HG03045 (cell line): ENCODE data around the gene ZNF638.
"Not testable (repeated sequence)": the region's sequence is repeated elsewhere in the genome, so short reads cannot be mapped to it uniquely, and the experiment has no call there.

ENCODE experiments used
- ATAC-seq: cut with Tn5 transposase; IDR thresholded peaks from one replicate; pipeline ENCODE4 v1.9.1; 2021; ENCODE audit warnings: mild to moderate bottlenecking, moderate library complexity; ENCODE audit not compliant: unreplicated experiment

The ZNF638 gene

GRCh38 chr2:71395471-71395870 is 63.9 kb downstream of the ZNF638 start:
- no peak for ATAC-seq

DNA sequence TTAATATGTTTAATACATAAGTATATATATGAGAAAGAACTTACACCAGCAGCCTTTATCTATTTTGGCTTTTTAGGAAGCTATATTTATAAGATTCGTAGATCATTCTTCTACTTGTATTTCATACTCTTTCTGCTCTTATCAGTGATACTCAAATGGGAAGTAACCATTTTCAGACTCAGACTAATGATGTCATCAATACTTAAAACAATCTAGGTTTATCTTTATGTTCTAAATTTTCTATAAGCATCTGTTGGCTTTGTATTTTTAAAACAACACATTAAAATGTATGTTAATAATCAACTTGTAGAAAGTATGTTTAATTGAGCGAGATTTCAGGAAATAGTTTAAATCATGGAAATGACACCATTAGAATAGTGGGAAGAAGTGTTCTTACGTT is 70.8 kb downstream of the ZNF638 start:
- ATAC-seq: no peak

GRCh38 chr2:71409611-71410010 is 78.0 kb downstream of the ZNF638 start:
- ATAC-seq: no peak

GRCh38 chr2:71410696-71411095 is 79.1 kb downstream of the ZNF638 start:
- ATAC-seq: no peak

- not testable (repeated sequence) for ATAC-seq
Measured at GRCh38 chr2:71416866-71417265, 85.3 kb downstream of the ZNF638 start.

DNA sequence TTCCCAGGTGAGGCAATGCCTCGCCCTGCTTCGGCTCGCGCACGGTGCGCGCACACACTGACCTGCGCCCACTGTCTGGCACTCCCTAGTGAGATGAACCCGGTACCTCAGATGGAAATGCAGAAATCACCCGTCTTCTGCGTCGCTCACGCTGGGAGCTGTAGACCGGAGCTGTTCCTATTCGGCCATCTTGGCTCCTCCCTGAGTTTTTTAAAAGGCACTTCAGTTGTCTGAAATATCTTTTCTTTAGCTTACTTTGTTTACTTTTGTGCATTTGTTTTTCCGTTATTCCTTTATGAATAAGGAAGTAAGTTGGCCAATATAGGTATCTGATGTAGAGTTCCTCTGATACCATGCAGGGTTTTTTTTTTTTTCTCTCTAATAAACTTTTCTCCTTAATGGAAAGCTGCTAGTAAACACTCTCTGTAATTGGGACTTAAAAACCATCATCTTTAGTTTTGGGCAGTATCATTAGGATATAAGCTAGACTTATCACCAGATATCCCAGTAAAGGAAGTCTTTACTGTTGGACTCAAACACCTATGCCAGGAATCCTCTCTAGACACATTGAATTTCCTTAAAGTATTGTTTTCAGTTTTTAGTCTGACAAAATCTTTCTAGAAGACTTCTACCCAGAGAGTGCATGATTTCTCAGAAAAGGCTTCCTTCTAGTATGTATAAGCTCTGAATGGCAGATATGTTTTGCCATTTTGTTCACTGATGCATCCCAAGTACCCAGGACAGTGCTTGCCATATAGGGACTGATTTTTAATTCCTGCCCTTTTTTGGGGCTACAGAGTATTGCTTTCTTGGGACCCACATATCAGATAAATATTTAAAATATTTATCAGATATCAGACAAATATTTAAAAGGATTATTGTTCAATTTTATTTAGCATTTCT is 86.0 kb downstream of the ZNF638 start:
- no peak for ATAC-seq

DNA sequence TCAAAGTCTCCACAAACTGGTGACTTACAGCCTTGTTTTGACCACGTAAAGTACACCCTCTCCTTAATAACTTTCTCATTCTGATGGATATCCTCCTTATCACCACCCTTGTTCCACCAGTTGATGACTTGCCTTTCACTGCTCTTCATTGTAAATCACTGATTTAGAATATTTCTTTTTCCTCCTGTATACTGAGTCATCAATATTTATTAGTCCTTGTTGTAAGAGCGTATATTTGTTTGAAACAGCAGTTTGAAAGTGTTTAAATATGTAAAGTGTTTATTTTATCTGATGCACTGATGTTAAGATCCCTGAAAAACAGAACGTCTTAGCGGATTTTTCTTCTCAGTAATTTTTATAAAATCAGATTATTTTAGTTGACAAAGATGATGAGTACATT is 87.6 kb downstream of the ZNF638 start:
- ATAC-seq: no peak

GRCh38 chr2:71419976-71420375 is 88.4 kb downstream of the ZNF638 start:
- ATAC-seq: no peak

- ATAC-seq: no peak
Measured at GRCh38 chr2:71422786-71423185, 91.2 kb downstream of the ZNF638 start.

DNA sequence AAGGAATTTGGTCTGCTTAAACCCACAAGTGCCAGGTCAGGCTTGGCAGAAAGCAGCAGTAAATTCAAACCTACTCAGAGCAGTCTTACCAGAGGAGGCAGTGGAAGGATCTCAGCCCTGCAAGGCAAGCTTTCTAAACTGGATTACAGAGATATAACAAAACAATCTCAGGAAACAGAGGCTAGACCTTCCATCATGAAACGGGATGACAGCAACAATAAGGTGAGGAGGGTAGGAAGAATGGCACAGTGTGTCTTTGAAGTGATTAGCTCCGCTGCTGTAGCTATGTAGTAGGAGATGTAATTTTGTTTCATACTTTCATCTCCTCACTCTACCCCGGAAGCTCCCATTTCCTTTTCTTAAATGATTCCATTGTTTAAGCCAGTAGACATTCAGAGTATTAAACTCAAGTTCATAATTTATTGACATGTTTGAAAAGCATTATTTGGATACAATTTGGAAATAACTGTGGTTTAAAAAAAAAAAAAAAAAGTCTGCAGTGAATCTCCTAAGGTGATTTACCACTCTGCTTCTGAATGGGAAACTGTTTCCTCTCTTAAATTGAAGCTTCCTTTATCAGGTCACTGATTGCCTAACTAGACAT is 92.3 kb downstream of the ZNF638 start:
- no peak for ATAC-seq

- ATAC-seq: no peak
Measured at GRCh38 chr2:71426721-71427120, 95.1 kb downstream of the ZNF638 start.

DNA sequence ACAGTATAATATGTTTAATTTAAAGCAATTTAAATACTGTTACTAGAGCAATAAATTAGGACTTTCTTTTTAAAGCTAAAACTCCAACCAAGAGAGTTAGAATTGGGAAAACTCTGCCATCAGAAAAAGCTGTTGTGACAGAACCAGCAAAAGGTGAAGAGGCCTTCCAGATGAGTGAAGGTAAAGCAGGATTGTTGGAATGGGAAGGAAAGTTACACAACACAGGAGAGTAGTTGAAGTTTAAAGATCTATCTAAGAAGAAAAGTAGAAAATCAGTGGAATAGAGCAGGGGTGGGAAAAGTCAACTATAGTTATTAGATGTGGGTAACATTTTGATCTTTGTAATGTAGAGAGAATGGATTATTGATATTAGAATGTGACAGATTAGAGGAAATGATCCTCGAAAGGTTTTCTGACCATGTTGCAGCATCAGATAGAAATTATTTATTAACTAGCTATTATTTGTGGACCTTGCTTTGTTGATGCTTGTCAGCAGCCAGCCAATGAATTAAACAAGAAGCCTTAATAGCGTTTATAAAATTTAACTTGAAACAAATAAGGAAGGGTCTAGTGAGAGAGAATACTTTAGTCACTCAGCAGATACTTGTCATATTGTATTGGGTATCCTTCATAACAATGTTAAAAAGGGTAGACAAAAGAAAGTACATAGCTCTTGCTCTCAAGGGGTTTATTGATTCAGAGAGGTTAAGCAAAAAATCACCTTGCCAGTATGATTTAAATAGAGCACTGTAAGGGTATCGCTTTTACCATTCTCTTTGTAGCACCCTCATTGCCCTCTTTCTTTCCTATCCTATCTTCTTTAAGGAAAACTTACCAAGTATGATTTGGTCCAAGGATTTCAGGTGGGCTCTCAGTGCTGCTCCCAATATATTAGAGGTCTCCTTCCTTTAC is 97.1 kb downstream of the ZNF638 start:
- ATAC-seq: no peak

DNA sequence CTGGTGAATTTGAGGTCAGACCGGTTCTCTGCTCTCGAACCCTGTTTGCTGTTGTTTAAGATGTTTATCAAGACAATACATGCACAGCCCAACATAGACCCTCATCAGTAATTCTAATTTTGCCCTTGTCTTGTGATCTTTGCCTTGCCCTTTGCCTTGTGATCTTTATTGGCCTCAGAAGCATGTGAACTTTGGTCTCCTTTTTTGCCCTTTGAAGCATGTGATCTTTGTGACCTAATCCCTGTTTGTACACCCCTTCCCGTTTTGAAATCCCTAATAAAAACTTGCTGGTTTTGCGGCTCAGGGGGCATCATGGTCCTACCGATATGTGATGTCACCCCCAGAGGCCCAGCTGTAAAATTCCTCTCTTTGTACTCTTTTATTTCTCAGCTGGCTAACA is 113.6 kb downstream of the ZNF638 start:
- not testable (repeated sequence) for ATAC-seq

DNA sequence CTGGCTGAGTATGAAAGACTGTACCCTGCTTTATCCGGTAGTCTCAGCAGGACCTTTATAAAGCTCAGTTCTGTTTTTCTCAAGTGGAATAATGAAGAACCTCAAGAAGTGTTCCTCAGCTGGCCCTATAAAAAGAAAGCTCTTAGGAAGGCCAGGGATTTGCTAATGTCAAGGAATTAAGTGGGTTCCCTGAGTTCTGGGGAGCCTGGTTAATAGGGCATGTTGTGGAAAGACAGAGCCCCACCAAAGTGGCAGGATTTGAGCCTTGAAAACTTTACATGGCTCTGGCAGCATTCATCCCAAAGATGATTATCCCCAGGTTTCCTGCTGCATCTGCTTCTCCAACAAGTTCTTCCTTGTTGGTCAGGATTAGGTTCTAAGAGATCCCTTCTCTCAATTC is 114.9 kb downstream of the ZNF638 start:
- no peak for ATAC-seq

DNA sequence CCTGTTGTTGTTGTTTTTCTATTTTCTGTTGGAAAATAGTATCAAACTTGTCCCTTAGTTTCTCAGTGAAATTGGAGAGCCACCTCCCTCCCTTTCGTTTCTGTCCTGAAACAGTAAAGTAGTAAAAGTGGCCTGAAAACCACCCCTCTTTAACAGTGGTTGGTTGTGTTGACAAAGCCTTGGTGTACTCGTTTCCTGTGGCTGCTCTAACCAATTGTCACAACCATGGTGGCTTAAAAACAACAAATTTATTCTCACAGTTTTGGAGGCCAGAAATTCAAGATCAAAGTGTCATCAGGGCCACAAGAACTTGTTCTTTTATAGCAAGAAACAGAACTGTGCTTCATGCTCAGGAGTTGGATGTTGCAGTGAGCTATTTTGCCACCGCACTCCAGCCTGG is 117.8 kb downstream of the ZNF638 start:
- no peak for ATAC-seq

DNA sequence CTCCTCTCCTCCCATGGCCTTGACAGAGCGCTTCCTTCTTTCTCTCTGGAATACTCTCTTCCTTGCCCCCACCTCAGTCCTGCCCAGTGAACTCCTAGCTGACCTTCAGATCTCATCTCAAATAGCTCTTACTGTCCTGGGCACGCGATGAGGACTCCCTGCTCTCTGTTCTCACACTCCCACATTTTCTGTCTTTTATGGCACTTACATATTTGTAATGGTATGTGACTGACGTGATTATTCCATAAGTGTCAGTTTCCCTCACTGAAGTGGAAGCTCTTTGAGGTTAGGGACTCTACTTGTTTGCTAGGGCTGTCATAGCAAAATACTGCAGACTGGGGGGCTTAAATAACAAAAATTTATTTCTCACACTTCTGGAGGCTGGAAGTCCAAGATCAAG is 120.1 kb downstream of the ZNF638 start:
- no peak for ATAC-seq

DNA sequence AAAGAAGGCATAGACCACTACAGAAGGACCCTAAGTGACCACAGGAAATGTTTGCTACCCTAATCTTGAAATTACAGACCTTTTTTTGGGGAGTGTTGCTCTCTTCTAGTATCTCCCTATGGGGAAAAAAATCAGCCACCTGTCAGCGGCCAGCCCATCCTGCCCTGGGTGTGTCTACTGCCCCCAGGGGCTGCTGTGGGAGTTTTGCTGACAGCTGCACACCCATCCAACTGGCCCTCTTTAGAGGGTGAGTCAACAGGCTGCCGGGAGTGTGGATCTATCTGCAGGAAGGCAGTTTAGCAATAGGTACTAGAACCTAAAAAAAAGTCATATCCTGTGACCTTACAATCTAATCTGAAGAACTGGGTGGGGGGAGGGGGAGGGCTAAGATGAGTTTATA is 121.0 kb downstream of the ZNF638 start:
- no peak for ATAC-seq

- ATAC-seq: no peak
Measured at GRCh38 chr2:71453404-71454220, 122.0 kb downstream of the ZNF638 start, which contains the start of gene DYSF. TSS of gene DYSF (plus strand) at chr2:71453561.

DNA sequence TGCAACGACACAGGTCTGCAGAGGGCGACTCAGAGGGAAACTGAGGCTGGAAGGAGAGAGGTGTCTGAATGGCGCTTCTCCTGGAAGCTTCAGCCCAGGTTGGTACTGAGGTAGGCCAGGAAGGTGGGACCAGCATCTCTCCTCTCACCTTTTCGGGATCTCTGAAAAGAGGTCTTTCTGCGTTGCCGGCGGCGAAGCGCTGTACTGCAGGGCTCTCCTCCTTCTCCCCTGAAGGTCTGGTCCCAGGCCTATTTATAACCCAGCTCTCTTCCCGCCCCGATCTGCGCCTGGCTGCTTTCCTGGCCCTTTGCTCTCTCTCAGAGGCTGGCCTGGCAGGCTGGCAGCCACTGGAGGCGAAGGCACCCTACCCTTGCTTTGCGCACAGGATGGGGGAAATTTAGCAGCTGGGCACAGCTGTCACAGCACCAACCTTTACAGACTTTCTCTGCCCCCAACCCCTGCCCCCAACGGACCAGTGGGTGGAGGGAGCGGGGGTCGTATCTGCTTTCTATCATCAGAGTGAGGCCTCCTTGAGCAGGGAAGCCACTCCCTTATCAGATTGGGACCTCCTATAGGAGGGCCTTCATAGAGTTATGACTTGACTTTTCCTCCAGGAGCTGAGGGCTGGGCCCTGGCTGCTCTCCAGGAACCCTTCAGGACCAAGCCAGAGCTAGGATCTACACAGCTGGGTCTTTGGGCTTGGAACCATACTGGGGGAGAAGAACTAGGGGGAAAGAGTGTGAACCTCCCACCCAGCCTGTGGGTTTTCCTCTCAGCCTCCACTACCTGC is 122.8 kb downstream of the ZNF638 start:
- ATAC-seq: no peak
